ENCODE measurements around the gene TIAM2. TPM values are rescaled to one million over a fixed set of nuclear protein-coding genes. Genes with fewer than 3 reads are reported as not detected.

Gene TIAM2
- total RNA-seq = 6.1 and 6.9 TPM in 2 replicates

GRCh38 chr6:154995254-154996015 is at the start of gene TIAM2:
Gene TIAM2 (plus strand): TSS chr6:154995315. CDS start chr6:155129224, 133,909 bp downstream.

GRCh38 chr6:155263373-155264063 is 268.4 kb downstream of the TIAM2 start, which contains the start of gene CLDN20:
Gene CLDN20 (plus strand): TSS chr6:155264013. CDS start chr6:155275720, 11,707 bp downstream.

Data from smooth muscle cell of bladder (primary cell).